Tongue (tissue), 2 donors: ENCODE results near the gene USE1. TPM values are rescaled to one million over a fixed set of nuclear protein-coding genes. Genes with fewer than 3 reads are reported as not detected.
"Not testable (repeated sequence)": the region's sequence is repeated elsewhere in the genome, so short reads cannot be mapped to it uniquely, and the experiment has no call there.

Source experiments
- DNase-seq: peaks from one replicate; pipeline ENCODE4 v3.0.0-alpha.2; 2015
- total RNA-seq: library from RNA; depleted of rRNA; stranded (reverse); fragments of >200 nt; gene quantifications from one replicate; pipeline ENCODE4 v1.2.3, GENCODE V29; 2014

USE1 gene, protein sequence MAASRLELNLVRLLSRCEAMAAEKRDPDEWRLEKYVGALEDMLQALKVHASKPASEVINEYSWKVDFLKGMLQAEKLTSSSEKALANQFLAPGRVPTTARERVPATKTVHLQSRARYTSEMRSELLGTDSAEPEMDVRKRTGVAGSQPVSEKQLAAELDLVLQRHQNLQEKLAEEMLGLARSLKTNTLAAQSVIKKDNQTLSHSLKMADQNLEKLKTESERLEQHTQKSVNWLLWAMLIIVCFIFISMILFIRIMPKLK
- 21.7 TPM for total RNA-seq

DNA sequence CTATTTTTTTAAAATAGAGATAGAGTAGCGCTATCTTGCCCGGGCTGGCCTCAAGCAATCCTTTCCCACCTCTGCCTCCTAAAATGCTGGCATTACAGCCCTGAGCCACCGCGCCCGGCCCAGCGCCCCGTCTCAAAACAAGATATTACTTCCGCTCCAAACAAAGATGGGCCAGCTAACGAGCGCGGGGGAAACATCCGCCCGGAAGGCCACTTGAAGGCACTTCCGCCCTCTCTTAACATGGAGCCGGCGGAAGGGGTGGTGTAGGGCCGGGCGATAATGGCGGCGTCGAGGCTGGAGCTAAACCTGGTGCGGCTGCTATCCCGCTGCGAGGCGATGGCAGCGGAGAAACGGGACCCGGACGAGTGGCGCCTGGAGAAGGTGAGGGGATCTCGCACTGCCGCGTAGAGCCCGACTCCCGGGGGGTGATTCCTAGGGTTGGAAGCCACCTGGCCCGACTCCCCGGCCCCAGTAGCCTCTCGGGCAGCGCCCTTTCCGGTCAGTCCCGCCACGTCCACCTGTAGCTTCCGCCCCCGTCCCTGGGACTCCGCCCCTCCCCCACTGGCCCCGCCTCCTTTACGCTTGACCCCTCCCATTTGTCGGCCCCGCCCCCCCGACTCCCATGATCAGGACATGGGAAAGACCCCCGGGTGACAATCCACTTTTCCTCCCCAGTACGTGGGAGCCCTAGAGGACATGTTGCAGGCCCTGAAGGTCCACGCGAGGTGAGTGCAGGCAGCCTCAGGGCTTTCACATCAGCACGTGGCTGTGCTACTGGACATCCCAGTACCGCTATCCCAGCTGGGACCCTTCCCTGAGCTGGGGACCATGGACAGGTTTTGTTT is at the start of gene USE1:
USE1 (plus strand) TSS at position 231 of the 845 bp plus-strand sequence; CDS start at position 280, 49 bp downstream.
- peak; percentile 97 for DNase-seq

DNA sequence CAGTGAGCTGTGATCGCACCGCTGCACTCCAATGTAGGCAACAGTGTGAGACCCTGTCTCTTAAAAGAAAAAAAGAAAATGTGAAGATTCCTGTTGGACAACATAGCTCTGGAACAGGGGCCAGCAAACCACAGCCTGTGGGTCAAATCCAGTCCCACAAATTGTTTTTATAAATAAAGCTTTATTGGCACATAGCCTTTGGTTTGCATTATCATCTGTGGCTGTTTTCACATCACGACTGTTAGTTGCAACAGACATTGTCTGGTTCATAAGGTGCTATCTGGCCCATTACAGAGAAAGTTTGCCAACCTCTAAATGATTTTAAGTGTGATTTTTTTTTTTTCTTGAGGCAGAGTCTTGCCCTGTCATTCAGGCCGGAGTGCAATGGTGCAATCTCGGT is 49.4 kb upstream of the USE1 start:
- no peak for DNase-seq

DNA sequence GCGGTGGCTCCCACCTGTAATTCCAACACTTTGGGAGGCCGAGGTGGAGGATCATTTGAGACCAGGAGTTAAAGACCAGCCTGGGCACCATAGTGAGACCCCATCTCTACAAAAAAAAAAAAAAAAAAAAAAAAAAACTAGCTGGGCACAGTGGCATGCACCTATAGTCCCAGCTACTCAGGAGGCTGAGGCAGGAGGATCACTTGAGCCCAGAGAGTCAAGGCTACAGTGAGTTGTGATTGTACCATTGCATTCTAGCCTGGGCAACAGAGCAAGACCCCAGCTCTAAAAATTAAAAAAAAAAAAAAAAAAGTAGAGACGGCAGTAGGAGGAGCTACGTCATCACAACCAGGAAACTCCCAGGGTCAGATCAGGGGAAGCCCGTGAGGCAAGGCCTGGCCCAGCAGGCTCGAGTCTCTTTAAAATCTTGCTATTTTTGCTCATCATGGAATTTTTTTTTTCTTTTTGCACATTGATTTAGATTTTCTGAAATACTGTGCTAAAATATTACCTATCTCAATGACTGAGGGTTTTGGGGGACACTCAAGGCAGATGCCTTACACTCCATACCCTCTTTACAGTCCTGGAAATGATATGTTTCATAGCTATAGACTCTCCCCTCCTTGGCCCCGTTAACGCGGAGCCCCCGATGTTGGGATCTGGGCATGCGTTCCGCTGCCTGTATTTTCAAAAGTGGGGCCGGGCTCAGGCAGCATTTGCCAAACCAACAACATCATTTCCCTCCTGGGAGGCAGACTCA is 44.4 kb upstream of the USE1 start:
- no peak for DNase-seq

DNA sequence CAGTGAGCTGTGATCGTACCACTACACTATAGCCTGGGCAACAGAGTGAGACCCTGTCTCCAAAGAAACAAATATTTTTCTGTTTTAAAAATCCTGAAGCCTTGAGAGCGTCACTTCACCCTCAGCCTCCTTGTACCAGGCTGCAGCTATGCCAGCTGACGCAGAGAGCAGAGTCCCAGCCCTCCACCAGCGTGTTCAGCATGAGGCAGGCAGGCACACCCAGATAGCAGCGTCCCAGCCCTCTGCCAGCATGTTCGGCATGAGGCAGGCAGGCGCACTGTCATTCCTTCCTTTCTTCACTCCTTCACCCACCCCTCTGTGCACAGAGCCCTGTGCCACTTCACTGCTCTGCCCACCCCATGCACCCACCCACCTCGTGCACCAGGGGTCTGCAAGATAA is 43.3 kb upstream of the USE1 start:
- no peak for DNase-seq

DNA sequence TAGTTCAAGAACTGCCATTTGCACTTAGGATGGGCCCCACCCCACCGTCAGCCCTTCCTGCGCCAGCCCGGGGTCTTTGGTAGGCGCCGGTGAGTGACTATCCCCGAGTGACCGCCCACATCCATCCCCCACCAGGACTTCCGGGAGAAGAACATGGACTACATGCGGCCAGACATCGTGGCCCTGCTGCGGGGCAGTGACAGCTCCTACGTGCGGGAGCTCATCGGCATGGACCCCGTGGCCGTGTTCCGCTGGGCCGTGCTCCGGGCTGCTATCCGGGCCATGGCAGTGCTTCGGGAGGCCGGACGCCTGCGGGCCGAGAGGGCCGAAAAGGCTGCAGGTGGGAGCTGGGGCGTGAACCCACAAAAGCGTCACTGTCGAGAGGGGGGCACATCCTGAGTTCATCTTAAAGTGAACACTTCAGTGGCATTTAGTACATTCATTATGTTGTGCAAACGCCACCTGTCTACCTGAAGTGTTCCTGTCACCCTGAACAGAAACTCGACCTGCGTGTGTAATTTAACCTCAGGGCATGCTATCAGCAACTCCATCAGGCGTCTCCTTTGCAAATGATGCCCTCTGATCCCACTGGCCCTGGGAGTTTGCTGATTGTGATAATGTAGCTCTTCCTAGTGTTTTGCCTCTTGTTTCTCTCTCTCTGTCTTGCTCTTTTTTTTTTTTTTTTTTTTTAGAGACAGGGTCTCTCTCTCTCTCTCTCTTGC is 42.4 kb upstream of the USE1 start:
- DNase-seq: no peak

DNA sequence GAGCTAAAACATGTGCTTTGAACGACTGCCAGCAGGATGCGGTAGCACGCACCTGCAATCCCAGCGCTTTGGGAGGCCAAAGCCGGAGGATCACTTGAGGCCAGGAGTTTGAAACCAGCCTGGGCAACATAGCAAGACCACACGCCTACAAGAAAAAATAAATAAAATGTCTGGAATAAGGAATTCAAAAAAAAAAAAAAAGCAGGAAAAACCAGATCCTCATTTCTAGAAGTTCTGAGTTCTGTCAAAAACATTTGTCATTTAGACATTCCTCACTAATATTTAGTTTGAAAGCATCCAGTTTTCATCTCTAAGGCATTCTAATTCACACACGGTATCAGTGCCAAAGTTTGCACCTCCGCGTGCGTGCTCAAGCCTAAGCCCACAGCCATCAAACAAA is 36.9 kb upstream of the USE1 start:
- DNase-seq: no peak

DNA sequence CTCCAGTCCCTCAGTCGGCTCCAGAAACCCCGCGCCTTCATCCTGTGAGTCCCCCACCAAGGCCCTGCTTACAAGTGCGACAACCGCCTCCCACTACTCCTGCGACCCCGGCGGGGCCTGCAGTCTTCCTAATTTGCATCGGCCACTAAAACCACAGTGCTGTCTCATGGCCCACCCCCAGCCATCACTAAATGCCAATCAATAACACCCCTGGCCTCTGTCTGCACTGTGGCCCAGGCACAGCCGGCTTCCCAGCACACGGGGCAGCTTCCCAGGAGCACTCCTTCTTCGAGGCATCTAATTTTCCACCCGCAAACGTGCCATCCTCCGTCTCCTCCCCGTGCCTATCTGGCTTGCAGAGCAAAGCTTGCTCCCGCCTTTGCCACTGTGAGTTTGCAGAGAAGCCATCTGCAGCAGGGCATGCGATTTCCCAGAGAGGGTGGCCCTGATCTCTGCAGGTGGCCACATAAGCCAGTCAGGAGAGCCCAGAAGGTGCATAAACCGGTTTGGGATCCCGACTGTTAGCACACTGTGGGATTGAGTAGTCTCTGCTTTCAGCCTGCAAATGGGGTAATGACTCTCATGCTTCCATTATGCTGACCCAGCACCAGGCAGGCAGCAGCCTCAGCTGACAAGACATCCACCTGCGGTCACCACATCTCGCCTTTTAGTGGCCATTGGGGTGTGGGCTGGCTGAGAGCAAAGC is 34.0 kb upstream of the USE1 start:
- no peak for DNase-seq

DNA sequence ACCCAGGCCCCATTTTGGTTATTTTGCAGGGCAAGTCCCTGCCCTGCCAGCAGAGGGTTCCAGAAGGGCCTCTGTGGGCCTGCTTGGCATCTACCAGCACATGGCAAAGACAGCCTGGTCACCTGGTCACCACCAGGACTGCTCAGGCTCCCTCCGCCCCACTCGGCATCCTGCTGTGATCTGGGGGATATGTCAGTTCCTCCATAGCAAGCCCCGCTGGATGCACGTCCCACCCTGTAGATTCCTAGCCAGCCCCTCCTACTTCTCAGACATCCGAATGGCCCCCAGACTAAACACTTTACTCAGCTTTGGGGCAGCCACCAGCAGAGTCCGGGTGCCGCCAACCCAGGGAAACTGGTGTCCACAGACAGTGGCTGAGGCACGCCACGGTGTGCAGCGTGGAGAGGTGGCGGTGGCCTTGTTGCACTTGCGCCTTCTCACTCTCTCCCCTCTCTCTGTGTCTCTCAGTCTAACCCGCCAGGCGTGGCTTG is 31.8 kb upstream of the USE1 start:
- no peak for DNase-seq

DNA sequence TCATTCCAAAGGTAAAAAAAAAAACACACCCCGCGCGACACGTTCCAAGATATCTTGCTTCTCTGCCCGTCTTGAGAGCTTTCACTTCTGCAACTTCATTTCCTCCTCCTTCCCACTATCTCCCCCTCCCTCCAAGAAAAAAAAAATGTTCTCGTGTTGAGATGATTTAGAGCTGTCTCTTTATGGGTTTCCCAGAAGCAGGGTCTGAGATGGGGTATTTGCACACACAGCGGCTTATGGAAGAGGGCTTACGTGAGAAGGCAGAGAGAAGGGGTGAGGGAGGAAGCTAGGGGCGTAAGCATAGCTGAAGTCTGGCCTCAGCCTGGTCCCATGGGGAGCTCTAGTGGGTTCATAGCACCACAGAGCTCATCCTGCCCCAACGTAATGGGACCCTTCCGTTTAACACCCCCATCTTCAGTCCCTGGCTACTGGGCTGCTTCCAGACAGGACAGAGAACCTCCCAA is 31.3 kb upstream of the USE1 start:
- no peak for DNase-seq

DNA sequence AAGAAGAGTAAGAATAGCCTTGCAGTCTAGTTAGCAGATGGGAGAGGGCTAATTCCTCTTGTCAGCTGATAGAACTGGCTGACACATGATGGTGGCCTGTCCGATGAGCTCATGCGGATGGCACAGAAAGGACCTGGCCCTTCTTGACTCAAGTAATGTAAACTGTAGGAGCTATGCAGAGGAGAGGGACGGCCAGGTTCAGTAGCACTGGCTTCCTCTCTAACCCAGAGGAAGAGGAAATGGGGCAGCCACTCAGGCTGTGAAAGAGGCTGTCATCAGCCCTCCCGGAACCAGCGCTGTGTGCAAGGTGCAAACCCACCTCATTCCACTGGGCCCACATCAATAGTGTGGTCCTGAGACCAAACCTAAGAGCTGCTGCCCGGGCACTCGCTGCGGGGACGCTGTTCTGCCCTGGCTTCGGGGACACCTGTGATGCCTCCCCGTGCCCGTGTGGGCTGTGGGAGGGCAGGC is 30.8 kb upstream of the USE1 start:
- DNase-seq: no peak

DNA sequence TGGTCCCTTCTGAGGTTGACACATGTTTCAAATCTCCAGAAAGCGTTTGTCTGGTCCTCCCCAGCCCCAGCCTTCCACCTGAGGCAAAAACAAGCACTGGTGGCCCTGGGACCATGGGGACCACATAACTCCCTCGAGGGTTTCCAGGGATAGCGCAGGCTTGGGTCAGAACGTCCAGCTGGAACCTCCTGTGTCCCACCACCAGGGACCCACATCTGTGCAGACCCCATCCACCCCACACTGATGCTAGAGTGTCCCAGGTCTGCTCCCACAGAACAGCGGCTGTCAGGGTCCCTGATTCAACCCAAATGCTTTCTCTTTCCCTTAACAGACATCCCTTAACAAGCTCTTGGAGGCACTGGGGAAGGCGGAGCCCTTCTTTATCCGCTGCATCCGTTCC is 29.6 kb upstream of the USE1 start:
- no peak for DNase-seq

DNA sequence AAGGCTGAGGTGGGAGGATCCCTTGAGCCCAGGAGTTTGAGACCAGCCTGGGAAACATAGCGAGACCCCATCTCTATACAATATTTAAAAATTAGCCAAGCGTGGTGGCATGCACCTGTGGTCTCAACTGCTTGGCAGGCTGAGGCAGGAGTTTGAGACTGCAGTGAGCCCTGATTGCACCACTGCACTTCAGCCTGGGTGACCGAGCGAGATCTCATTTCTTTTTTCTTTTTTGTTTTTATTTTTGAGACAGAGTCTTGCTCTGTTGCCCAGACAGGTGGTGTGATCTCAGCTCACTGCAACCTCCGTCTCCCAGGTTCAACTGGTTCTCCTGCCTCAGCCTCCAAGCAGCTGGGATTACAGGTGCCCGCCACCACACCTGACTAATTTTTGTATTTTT is 23.4 kb upstream of the USE1 start:
- DNase-seq: not testable (repeated sequence)

DNA sequence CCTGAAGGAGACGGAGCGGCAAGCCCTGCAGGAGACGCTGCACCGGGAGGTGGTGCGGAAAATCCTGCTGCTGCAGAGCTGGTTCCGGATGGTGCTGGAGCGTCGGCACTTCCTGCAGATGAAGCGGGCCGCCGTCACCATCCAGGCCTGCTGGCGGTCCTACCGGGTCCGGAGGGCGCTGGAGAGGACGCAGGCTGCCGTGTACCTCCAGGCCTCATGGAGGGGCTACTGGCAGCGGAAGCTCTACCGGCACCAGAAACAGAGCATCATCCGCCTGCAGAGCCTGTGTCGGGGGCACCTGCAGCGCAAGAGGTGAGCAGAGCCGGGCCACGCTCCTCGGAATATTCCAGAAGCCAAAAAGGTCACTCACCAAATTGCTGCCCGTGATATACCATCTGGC is 22.4 kb upstream of the USE1 start:
- DNase-seq: no peak

DNA sequence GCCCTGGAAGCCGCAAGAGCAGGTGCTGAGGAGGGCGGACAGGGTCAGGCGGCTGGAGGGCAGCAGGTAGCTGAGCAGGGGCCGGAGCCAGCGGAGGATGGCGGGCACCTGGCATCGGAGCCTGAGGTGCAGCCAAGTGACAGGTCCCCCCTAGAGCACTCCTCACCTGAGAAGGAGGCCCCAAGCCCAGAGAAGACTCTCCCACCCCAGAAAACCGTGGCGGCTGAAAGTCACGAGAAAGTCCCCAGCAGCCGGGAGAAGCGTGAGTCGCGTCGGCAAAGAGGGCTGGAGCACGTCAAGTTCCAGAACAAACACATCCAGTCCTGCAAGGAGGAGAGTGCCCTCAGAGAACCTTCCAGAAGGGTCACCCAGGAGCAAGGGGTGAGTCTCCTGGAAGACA is 20.5 kb upstream of the USE1 start:
- no peak for DNase-seq

DNA sequence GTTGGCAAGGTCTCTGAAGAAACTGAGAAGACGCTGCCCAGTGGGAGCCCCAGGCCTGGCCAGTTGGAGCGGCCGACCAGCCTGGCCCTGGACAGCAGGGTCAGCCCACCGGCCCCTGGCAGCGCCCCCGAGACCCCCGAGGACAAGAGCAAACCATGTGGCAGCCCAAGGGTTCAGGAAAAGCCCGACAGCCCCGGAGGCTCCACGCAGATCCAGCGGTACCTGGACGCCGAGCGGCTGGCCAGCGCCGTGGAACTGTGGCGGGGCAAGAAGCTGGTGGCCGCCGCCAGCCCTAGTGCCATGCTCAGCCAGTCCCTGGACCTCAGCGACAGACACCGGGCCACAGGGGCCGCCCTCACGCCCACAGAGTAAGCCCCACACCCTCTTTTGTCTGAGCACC is 20.1 kb upstream of the USE1 start:
- no peak for DNase-seq

DNA sequence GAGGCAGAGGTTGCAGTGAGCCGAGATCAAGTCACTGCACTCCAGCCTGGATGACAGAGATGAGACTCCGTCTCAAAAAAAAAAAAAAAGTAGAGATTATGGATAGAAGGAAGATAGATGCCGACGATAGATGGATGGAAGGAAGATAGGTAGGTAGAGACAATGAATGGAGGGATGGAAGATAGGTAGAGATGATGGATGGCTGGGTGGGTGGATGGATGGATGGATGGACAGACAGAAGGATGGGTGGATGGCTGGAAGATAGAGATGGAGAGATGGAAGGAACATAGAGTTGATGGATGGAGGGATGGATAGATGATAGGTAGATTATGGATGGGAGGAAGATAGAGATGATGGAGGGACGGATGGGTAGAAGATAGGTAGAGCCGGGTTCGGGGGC is 18.5 kb upstream of the USE1 start:
- no peak for DNase-seq

DNA sequence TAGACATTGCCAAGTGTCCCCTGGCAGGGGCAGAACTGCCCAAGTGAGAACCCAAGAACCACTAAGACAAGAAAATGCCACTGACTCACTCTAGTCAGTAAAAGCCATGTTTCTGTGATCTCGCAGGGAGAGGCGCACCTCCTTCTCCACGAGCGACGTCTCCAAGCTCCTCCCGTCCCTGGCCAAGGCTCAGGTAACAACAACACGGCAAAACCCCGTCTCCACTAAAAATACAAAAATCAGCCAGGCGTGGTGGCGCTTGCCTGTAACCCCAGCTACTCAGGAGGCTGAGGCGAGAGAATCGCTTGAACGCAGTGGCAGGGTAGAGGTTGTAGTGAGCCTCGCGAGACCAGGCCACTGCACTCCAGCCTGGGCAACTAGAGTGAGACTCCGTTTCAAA is 17.5 kb upstream of the USE1 start:
- DNase-seq: no peak

DNA sequence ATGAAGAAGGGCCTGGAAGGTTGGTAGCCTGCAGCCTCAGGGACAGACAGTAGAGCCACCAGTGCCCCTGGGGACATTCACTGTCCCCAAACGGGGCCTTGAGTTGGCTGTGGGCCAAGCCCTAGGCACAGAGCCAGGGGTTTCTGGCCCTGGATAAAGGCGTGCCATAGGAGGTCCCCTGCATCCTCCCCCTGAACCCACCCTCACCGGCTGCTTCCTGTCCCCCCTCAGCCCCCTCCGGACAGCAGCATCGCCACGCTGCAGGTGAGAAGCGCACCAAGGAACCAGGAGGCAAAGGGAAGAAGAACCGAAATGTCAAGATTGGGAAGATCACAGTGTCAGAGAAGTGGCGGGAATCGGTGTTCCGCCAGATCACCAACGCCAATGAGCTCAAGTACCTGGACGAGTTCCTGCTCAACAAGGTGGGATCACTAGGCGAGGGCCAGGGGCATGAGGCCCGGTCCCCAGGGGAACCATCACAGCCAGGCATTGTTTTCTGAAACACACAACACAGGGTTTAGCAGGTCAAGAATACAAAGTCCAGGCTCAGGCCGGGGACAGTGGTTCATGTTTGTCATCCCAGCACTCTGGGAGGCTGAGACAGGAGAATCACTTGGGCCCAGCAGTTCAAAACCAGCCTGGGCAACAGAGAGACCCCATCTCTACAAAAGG is 14.6 kb upstream of the USE1 start:
- DNase-seq: no peak

DNA sequence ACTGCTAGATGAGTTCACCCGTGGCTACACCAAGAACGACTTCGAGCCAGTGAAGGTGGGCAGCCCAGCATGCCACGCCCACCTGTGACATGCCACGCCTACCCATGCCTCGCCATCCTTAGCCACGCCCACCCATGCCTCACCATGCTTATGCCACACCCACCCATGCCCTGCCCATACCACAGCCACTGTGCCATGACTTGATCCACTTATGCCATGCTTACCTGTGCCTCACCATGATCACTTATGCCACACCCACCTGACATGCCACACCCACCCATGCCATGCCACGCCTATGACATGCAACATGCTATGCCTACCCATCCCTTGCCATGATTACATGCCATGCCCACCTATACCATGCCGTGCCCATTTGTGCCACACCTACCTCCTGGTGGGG is 12.9 kb upstream of the USE1 start:
- no peak for DNase-seq

DNA sequence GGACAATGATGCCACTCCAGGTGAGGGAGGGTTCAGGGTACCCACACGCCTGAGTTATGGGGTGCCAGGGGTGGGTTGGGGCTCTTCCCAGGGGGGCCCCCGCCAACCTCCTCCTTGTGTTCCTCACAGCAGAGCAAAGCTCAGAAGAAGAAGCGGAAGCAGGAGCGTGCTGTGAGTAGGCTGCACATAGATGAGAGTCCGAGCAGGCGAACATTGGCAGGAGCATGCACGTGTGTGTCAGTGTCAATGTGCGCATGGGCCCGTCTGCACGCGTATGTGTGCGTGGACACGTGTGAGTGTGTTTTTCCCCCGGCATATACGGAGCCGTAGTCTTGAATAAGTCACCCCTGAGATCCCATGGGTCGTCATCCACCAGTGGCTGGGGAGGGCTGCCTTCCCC is 12.4 kb upstream of the USE1 start:
- no peak for DNase-seq
